Loucy (cell line): ENCODE results near the gene UVSSA.

Experiments used
- H2AFZ ChIP-seq: fragments of 200-600 bp; sonication (generic); 2 replicates; pipeline ENCODE4 v1.6.0; 2016; ENCODE audit warnings: antibody characterized with exemption, mild to moderate bottlenecking, low read length, moderate library complexity
- H3F3A ChIP-seq: fragments of 200-600 bp; 2 replicates; pipeline ENCODE4 v1.6.0; 2016; ENCODE audit warnings: antibody characterized with exemption, low read depth, mild to moderate bottlenecking
- H3K27me3 ChIP-seq: fragments of 200-600 bp; sonication (generic); 2 replicates; pipeline ENCODE4 v1.6.1; 2014; ENCODE audit warnings: low read length, mild to moderate bottlenecking; ENCODE audit not compliant: insufficient read depth, poor library complexity, severe bottlenecking
- H3K36me3 ChIP-seq: fragments of 200-600 bp; sonication (generic); 2 replicates; pipeline ENCODE4 v1.6.1; 2016; ENCODE audit warnings: low read length; ENCODE audit not compliant: insufficient read depth
- H3K4me1 ChIP-seq: fragments of 200-600 bp; sonication (generic); 2 replicates; pipeline ENCODE4 v1.5.1; 2014; ENCODE audit warnings: low read length, mild to moderate bottlenecking; ENCODE audit not compliant: insufficient read depth, poor library complexity, severe bottlenecking
- H3K4me2 ChIP-seq: fragments of 200-600 bp; sonication (generic); 2 replicates; pipeline ENCODE4 v1.6.0; 2014; ENCODE audit warnings: antibody characterized with exemption, low read length, low read depth, mild to moderate bottlenecking; ENCODE audit not compliant: poor library complexity, severe bottlenecking
- H3K4me3 ChIP-seq: fragments of 200-600 bp; sonication (generic); 2 replicates; pipeline ENCODE4 v1.5.1; 2014; ENCODE audit warnings: low read length, mild to moderate bottlenecking, mixed read lengths; ENCODE audit not compliant: poor library complexity, severe bottlenecking
- H3K79me2 ChIP-seq: fragments of 200-600 bp; sonication (generic); 2 replicates; pipeline ENCODE4 v1.6.1; 2014; ENCODE audit warnings: low read length; ENCODE audit not compliant: insufficient read depth
- H3K9ac ChIP-seq: fragments of 200-600 bp; sonication (generic); 2 replicates; pipeline ENCODE4 v1.6.0; 2014; ENCODE audit warnings: mild to moderate bottlenecking, low read depth, low read length, moderate library complexity; ENCODE audit not compliant: poor library complexity, severe bottlenecking
- H3K9me2 ChIP-seq: fragments of 200-600 bp; sonication (generic); replicated peaks from 2 replicates; pipeline ENCODE4 v1.6.1; 2016; ENCODE audit warnings: low read depth, low read length, mixed read lengths
- H3K9me3 ChIP-seq: fragments of 200-600 bp; sonication (generic); 2 replicates; pipeline ENCODE4 v1.6.1; 2014; ENCODE audit warnings: mild to moderate bottlenecking, antibody characterized with exemption, low read length, low read depth; ENCODE audit not compliant: insufficient read depth
- H4K20me1 ChIP-seq: fragments of 200-600 bp; sonication (generic); 2 replicates; pipeline ENCODE4 v1.6.0; 2014; ENCODE audit warnings: antibody characterized with exemption, low read length, mild to moderate bottlenecking; ENCODE audit not compliant: insufficient read depth, poor library complexity, severe bottlenecking
- EZH2phosphoT487 ChIP-seq: fragments of 200-600 bp; IDR thresholded peaks from 2 replicates; pipeline ENCODE4 v1.6.1; 2018; ENCODE audit warnings: antibody characterized with exemption, mild to moderate bottlenecking, moderate library complexity, borderline replicate concordance
- TF ChIP-seq, protein P1 (sequence below): fragments of 200-600 bp; sonication (generic); conservative IDR thresholded peaks from 2 replicates; pipeline ENCODE4 v1.5.1; 2014; ENCODE audit warnings: mild to moderate bottlenecking, antibody characterized with exemption, low read length

The UVSSA gene

DNA sequence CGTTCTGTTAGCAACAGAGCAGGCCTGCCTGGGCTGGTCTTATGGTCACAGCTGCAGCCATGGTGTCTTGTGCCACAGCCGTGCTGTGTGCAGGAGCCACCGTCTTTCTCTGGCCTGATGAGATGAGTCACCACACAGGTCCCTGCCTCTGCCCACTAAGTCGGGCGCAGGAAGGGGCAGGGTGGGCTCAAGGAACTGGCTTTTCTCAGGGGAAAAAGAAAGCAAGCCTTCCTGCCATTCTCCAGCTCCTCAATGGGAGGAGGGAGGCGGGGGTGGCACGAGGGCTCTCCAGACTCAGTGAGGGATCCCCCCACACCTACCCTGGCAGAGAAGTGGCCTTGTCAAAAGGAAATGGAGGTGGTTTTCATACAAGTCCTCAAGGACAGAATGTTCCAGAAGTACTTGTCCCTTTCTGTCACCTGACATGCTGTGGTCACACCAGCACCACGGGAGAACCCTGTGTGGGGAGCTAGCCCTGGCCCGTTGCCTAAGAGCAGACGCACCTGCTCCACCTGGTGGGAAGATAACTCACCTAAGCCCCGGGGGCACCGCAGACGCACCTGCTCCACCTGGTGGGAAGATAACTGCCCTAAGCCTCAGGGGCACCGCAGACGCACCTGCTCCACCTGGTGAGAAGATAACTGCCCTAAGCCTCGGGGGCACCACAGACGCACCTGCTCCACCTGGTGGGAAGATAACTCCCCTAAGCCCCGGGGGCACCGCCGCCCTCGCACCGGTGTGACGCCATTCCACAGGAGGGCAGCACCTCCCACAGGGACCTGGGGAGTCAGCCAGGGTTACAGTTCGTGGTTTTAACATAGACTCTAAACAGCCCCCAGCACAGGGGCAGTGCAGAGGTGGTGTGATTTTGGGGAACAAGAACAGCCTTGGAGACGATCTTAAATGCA lies 18.5 kb downstream of the UVSSA start:
- Histone ChIP-seq H3F3A (no peaks in the 10 kb centered on the region), H3K36me3 (no peaks in the 10 kb centered on the region), H3K79me2 (no peaks in the 10 kb centered on the region), H3K4me1 (no peaks in the 10 kb centered on the region), H3K4me2 (no peak overlapping the region), H3K9ac (no peak overlapping the region), H2AFZ (no peak overlapping the region), H3K4me3 (no peak overlapping the region), H3K9me2 (no peaks in the 10 kb centered on the region), H3K27me3 (no peaks in the 10 kb centered on the region), H4K20me1 (no peaks in the 10 kb centered on the region), H3K9me3 (no peaks in the 10 kb centered on the region)
- TF ChIP-seq, protein P1, sequence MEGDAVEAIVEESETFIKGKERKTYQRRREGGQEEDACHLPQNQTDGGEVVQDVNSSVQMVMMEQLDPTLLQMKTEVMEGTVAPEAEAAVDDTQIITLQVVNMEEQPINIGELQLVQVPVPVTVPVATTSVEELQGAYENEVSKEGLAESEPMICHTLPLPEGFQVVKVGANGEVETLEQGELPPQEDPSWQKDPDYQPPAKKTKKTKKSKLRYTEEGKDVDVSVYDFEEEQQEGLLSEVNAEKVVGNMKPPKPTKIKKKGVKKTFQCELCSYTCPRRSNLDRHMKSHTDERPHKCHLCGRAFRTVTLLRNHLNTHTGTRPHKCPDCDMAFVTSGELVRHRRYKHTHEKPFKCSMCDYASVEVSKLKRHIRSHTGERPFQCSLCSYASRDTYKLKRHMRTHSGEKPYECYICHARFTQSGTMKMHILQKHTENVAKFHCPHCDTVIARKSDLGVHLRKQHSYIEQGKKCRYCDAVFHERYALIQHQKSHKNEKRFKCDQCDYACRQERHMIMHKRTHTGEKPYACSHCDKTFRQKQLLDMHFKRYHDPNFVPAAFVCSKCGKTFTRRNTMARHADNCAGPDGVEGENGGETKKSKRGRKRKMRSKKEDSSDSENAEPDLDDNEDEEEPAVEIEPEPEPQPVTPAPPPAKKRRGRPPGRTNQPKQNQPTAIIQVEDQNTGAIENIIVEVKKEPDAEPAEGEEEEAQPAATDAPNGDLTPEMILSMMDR, result no peak; the same call in 1 of the 2 replicates
- no peak for TF ChIP-seq EZH2phosphoT487

DNA sequence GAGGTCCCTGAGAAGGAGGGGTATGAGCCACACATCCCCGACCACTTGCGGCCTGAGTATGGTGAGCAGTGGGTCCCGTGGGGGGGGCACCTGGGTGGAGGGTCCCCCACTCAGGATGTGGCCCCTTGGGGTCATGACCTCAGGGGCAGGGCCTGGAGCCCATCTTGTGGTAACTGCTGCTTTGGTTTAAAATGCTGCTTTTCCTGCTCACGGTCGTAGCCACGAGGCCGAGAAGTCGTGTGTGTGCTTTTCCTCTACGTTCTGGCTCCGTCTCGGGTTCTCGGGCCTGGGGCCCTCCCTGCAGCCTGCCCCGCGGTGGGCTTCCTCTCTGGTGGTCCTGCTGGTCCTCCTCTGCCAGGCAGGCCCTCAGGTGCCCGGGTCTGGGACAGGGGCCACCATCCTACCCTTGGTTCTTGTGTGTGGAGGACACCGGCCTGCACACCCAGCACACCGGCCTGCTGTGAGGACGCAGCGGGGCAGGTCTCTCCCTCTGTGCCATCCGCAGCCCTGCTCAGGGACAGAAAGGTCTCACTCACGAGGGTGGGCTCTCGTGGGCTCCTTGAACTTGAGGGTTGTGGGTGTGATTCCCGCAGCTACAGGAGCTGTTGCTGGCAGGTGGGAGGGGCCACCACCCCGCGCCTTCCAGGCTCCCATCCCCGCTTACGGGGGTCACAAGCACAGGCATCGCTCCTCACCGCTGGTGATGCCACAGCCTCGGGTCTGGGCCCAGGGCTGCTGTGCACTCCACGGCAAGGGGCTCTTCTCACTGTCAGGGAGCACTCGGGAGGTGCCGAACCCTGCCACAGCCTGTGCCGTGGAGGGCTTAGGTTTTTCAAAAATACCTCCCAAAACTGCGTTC lies 19.6 kb downstream of the UVSSA start:
- Histone ChIP-seq H4K20me1 (no peaks in the 10 kb centered on the region), H3K9me3 (no peaks in the 10 kb centered on the region), H3K9ac (no peak overlapping the region), H3K4me2 (no peak overlapping the region), H2AFZ (no peak overlapping the region), H3K36me3 (no peaks in the 10 kb centered on the region), H3K4me3 (no peak overlapping the region), H3K9me2 (no peaks in the 10 kb centered on the region), H3K27me3 (no peaks in the 10 kb centered on the region), H3K79me2 (no peaks in the 10 kb centered on the region), H3K4me1 (no peaks in the 10 kb centered on the region), H3F3A (no peaks in the 10 kb centered on the region)
- no peak for TF ChIP-seq EZH2phosphoT487
- TF ChIP-seq, protein P1, result no peak

DNA sequence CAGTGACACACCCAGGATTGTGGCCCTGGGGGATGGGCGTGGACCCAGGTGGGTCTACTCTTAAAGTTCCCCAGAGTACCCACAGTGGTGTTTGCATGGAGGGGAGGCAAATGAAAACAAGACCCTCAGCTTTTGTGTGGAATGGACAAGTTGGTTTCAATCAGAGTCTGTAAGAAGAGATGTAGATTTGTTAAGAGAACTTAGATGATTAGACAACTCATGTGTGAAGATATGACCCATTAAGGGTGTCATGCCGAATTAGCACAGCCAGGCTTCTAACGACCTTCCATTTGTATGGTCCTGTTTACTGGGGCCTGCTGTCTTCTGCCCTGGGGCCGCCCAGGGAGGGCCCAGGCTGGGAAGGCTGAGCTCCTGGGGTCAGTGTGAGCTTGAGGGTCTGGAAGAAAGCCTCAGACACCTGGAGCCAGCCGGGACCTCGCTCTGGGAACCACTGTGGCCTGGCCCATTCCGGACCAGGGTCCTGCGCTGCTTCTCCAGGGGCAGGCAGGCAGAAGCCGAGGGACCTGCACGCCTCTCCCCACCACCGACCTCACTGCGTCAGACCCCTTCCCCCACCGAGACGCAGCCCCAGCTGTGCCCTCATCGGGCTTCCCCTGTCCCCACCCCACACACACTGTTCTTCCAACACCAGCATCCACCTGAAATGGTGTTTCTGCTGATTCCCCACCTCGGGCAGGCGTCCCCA lies 20.4 kb downstream of the UVSSA start:
- no peaks in the 10 kb centered on the region for H3K79me2 ChIP-seq
- no peaks in the 10 kb centered on the region for H3K9me2 ChIP-seq
- H3K9ac ChIP-seq, result no peak overlapping the region
- H3K4me1 ChIP-seq, result no peaks in the 10 kb centered on the region
- H3K4me2 ChIP-seq, result no peak overlapping the region
- no peak for TF ChIP-seq EZH2phosphoT487
- TF ChIP-seq, protein P1, result no peak
- no peaks in the 10 kb centered on the region for H3K36me3 ChIP-seq
- H3K27me3 ChIP-seq, result no peaks in the 10 kb centered on the region
- H2AFZ ChIP-seq, result no peak overlapping the region
- H3F3A ChIP-seq, result no peaks in the 10 kb centered on the region
- no peaks in the 10 kb centered on the region for H4K20me1 ChIP-seq
- no peaks in the 10 kb centered on the region for H3K9me3 ChIP-seq
- H3K4me3 ChIP-seq, result no peak overlapping the region
